Right atrium auricular region (tissue), 2 donors: Measurements from ENCODE around the gene SH3BP4. TPM values are rescaled to one million over a fixed set of nuclear protein-coding genes. Genes with fewer than 3 reads are reported as not detected.

Experiments
- DNase-seq: peaks from one replicate; pipeline ENCODE4 v3.0.0-alpha.2; 2019; ENCODE audit warnings: low spot score
- H3K27ac ChIP-seq, 2 donors: fragments of 200-600 bp; sonication (generic); 1 replicate in 1 of 2; 2 replicates in 1 of 2; pipeline ENCODE4 v1.5.1; 2016 to 2019
- H3K27me3 ChIP-seq, 2 donors: fragments of 200-600 bp; sonication (generic); one replicate each; pipeline versions ENCODE4 v1.5.1 to v1.6.0; 2017 to 2019
- H3K36me3 ChIP-seq: fragments of 200-600 bp; sonication (generic); one replicate; pipeline ENCODE4 v1.5.1; 2016
- H3K4me1 ChIP-seq, 2 donors: fragments of 200-600 bp; sonication (generic); one replicate each; pipeline versions ENCODE4 v1.5.1 to v1.6.0; 2017 to 2019
- H3K4me3 ChIP-seq, 2 donors: fragments of 200-600 bp; sonication (generic); 1 replicate in 1 of 2; 2 replicates in 1 of 2; pipeline ENCODE4 v1.5.1; 2017 to 2019; ENCODE audit warnings: mild to moderate bottlenecking in 1 of 2, moderate library complexity in 1 of 2
- H3K9me3 ChIP-seq, 2 donors: fragments of 200-600 bp; sonication (generic); one replicate each; pipeline ENCODE4 v1.5.1; 2019
- CTCF ChIP-seq, 2 donors: fragments of 200-600 bp; sonication (generic); IDR thresholded peaks; one replicate each; pipeline ENCODE4 v1.5.1; 2019; ENCODE audit warnings: antibody characterized with exemption in 2 of 2
- total RNA-seq, 2 donors: library from RNA; depleted of rRNA; stranded (reverse); fragments of >200 nt; gene quantifications; one replicate each; pipeline ENCODE4 v1.1.0, GENCODE V29; 2016

Gene SH3BP4
- total RNA-seq, 2 donors from 2014 or later = 27.2 to 34.5 TPM

- H3K9me3 ChIP-seq = no peaks in the 10 kb centered on the region
- H3K4me3 ChIP-seq = no peak overlapping the region
- peaks cover 0 to 79% of the 10 kb centered on the region in 2 donors for H3K4me1 ChIP-seq
- TF ChIP-seq CTCF (IDR thresholded peaks at IDR 0.05) = no peak
- H3K36me3 ChIP-seq = no peaks in the 10 kb centered on the region
- DNase-seq = no peak
- H3K27me3 ChIP-seq = no peaks in the 10 kb centered on the region
- H3K27ac ChIP-seq = peak overlapping the region in 1 of 2 donors; percentile 44
These were observed 41.0 kb downstream of the SH3BP4 start for GRCh38 chr2:234992624-234993349.

- Histone ChIP-seq H3K27me3 (no peaks in the 10 kb centered on the region), H3K4me1 (peaks cover 0 to 81% of the 10 kb centered on the region in 2 donors), H3K4me3 (no peak overlapping the region), H3K27ac (no peak overlapping the region), H3K36me3 (no peaks in the 10 kb centered on the region), H3K9me3 (no peaks in the 10 kb centered on the region)
- no peak for DNase-seq
- TF ChIP-seq CTCF (IDR thresholded peaks at IDR 0.05) = no peak
These were observed 41.7 kb downstream of the SH3BP4 start for GRCh38 chr2:234993541-234993981.

GRCh38 chr2:234994438-234995321 is 42.9 kb downstream of the SH3BP4 start:
- Histone ChIP-seq H3K36me3 (no peaks in the 10 kb centered on the region), H3K9me3 (no peaks in the 10 kb centered on the region), H3K27ac (no peak overlapping the region), H3K4me3 (no peak overlapping the region), H3K4me1 (peaks cover 0 to 80% of the 10 kb centered on the region in 2 donors), H3K27me3 (no peaks in the 10 kb centered on the region)
- no peak for DNase-seq
- no peak for TF ChIP-seq CTCF (IDR thresholded peaks at IDR 0.05)

- Histone ChIP-seq H3K4me1 (peaks cover 0 to 79% of the 10 kb centered on the region in 2 donors), H3K9me3 (no peaks in the 10 kb centered on the region)
- no peak for TF ChIP-seq CTCF (IDR thresholded peaks at IDR 0.05)
These were observed 43.7 kb downstream of the SH3BP4 start for GRCh38 chr2:234995332-234996068.

GRCh38 chr2:234996069-234996940 is 44.5 kb downstream of the SH3BP4 start:
- Histone ChIP-seq H3K4me1 (peaks cover 0 to 82% of the 10 kb centered on the region in 2 donors), H3K36me3 (no peaks in the 10 kb centered on the region), H3K9me3 (no peaks in the 10 kb centered on the region), H3K27me3 (no peaks in the 10 kb centered on the region), H3K27ac (peak overlapping the region in 1 of 2 donors; percentile 46), H3K4me3 (no peak overlapping the region)
- DNase-seq = no peak
- no peak for TF ChIP-seq CTCF (IDR thresholded peaks at IDR 0.05)

More at GRCh38 chr2:234995332-234996068, 43.7 kb downstream of the SH3BP4 start:
- DNase-seq = no peak
- Histone ChIP-seq H3K36me3 (no peaks in the 10 kb centered on the region), H3K27me3 (no peaks in the 10 kb centered on the region), H3K4me3 (no peak overlapping the region), H3K27ac (no peak overlapping the region)
